Measurements from ENCODE around the gene BRD9.
"Not testable (repeated sequence)": the region's sequence is repeated elsewhere in the genome, so short reads cannot be mapped to it uniquely, and the experiment has no call there.

BRD9 gene

DNA sequence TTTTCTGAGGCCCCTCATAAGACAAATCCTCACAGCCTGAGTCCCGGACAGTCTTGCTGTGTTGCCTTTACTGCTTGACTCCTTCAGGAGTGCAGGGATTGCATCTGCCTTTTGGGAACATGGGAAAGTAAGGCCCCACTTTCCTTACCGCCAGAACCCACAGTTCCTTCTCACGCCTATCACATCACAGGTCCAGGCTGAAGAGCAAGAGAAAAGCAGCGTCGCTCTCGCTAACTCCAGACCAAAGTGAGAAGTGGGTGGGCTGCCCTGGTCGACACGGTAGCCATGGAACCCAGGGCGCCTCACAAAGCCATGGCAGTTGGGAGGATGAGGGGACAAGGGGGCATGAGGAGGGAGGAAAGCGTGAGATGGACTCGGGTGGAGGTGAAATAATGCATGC, 33.9 kb downstream of the BRD9 start:
- TF ChIP-seq POLR2A (IDR thresholded peaks at IDR 0.05; ENCODE audit: low read depth, low read length): no peak
- no peak for DNase-seq (ENCODE audit: insufficient read length, low spot score)
- no peak for FAIRE-seq

- FAIRE-seq: no peak
- no peak for DNase-seq (ENCODE audit: insufficient read length, low spot score)
- TF ChIP-seq POLR2A (IDR thresholded peaks at IDR 0.05; ENCODE audit: low read depth, low read length): no peak
Observed at GRCh38 chr5:856531-857425, 35.8 kb downstream of the BRD9 start.

DNA sequence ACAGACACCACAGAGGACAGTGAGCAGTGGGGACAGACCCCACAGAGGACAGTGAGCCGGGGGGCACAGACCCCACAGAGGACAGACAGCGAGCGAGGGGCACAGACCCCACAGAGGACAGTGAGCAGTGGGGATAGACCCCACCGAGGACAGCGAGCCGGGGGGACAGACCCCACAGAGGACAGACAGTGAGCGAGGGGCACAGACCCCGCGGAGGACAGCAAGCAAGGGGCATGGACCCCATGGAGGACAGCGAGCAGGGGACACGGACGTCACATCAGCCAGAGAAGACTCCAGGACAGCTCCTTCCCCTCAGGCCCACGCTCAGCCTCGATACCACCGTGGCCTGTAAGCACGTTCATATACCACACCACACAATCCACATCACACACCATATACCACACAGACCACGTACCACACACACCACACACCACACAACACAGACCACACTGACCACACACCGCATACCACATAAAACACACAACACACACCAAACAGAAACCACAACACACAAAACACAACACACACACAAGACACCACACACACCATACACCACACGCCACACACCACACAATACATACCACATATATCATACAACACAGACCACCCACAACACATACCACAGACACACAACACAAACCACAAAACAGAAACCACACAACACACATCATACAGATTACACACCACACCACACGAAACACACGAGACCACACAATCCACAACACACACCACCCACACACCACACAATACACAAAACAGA, 36.6 kb downstream of the BRD9 start:
- no peak for TF ChIP-seq POLR2A (IDR thresholded peaks at IDR 0.05; ENCODE audit: low read depth, low read length)
- FAIRE-seq: no peak
- no peak for DNase-seq (ENCODE audit: insufficient read length, low spot score)

DNA sequence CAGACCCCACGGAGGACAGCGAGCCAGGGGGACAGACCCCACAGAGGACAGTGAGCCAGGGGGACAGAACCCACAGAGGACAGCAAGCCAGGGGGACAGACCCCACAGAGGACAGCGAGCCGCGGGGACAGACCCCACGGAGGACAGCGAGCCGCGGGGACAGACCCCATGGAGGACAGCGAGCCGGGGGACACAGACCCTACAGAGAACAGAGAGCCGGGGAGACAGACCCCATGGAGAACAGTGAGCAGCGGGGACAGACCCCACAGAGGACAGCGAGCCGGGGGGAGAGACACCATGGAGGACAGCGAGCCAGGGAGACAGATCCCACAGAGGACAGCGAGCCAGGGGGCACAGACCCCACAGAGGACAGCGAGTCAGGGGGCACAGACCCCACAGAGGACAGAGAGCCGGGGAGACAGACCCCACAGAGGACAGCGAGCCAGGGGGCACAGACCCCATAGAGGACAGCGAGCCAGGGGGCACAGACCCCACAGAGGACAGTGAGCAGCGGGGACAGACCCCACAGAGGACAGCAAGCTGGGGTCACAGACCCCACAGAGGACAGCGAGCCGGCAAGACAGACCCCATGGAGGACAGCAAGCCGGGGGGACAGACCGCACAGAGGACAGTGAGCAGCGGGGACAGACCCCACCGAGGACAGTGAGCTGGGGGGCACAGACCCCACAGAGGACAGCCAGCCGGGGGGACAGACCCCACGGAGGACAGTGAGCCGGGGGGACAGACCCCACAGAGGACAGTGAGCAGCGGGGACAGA, 37.4 kb downstream of the BRD9 start:
- TF ChIP-seq POLR2A (IDR thresholded peaks at IDR 0.05; ENCODE audit: low read depth, low read length): no peak
- DNase-seq (ENCODE audit: insufficient read length, low spot score): no peak
- no peak for FAIRE-seq

DNA sequence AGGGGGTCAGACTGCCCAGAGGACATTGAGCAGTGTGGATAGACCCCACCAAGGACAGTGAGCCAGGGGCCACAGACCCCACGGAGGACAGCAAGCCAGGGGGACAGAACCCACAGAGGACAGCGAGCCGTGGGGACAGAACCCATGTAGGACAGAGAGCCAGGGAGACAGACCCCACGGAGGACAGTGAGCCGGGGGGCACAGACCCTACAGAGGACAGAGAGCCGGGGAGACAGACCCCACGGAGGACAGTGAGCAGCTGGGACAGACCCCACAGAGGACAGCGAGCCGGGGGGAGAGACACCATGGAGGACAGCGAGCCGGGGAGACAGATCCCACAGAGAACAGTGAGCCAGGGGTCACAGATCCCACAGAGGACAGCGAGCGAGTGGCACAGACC, 38.4 kb downstream of the BRD9 start:
- DNase-seq (ENCODE audit: insufficient read length, low spot score) (no peak), FAIRE-seq (no peak)
- TF ChIP-seq POLR2A (IDR thresholded peaks at IDR 0.05; ENCODE audit: low read depth, low read length): no peak

DNA sequence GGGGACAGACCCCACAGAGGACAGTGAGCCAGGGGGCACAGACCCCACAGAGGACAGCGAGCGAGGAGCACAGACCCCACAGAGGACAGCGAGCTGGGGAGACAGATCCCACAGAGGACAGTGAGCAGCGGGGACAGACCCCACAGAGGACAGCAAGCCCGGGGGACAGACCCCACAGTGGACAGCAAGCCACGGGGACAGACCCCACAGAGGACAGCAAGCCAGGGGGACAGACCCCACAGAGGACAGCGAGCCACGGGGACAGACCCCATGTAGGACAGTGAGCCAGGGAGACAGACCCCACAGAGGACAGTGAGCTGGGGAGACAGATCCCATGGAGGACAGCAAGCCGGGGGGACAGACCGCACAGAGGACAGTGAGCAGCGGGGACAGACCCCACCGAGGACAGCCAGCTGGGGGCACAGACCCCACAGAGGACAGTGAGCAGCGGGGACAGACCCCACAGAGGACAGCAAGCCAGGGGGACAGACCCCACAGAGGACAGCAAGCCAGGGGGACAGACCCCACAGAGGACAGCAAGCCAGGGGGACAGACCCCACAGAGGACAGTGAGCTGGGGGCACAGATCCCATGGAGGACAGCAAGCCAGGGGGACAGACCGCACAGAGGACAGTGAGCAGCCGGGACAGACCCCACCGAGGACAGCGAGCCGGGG, 39.0 kb downstream of the BRD9 start:
- FAIRE-seq; DNase-seq (ENCODE audit: insufficient read length, low spot score): not testable (repeated sequence)

DNA sequence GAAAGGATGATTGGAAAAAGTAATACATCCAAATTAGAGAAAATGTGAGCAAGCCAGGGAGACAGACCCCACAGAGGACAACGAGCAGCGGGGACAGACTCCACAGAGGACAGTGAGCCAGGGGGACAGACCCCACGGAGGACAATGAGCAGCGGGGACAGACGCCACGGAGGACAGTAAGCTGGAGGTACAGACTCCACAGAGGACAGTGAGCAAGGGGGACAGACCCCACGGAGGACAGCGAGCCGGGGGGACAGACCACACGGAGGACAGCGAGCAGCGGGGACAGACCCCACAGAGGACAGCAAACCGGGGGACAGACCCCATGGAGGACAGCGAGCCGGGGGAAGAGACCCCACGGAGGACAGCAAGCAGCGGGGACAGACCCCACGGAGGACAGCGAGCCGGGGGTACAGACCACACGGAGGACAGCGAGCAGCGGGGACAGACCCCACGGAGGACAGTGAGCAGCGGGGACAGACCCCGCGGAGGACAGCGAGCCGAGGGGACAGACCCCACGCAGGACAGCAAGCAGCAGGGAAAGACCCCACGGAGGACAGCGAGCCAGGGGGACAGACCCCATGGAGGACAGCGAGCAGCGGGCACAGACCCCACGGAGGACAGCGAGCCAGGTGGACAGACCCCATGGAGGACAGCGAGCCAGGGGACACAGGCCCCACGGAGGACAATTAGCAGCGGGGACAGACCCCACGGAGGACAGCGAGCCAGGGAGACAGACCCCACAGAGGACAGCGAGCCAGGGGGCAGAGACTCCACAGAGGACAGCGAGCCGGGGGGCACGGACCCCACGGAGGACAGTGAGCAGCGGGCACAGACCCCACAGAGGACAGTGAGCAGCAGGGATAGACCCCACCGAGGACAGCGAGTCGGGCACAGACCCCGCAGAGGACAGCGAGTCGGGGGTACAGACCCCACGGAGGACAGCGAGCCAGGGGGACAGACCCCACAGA, 39.9 kb downstream of the BRD9 start:
- no peak for TF ChIP-seq POLR2A (IDR thresholded peaks at IDR 0.05; ENCODE audit: low read depth, low read length)
- no peak for FAIRE-seq

DNA sequence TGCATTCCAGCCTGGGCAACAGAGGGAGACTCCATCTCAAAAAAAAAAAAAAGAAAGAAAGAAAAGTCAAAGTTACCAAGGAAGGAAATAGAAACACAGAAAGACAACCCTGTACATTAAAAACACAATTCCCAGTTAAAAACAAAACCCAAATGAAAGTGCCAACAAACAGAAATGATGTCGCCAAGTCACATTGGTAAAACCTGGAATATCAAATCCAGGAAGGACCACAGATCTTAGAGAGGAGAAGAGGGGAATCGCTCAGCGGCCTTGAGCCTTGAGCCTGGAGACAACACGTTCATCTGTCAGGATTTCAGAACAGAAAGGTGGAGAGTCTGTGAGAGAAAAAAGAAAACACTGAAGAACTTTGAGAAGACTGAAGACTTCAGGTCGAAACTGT, 40.6 kb downstream of the BRD9 start:
- no peak for TF ChIP-seq POLR2A (IDR thresholded peaks at IDR 0.05; ENCODE audit: low read depth, low read length)
- no peak for DNase-seq (ENCODE audit: insufficient read length, low spot score)
- no peak for FAIRE-seq

More for the DNA sequence above, 39.9 kb downstream of the BRD9 start:
- no peak for DNase-seq (ENCODE audit: insufficient read length, low spot score)

- TF ChIP-seq POLR2A (IDR thresholded peaks at IDR 0.05; ENCODE audit: low read depth, low read length): no peak
- DNase-seq (ENCODE audit: insufficient read length, low spot score): no peak
- FAIRE-seq: no peak
Observed at GRCh38 chr5:851553-851952, 41.0 kb downstream of the BRD9 start.

GRCh38 chr5:851076-851475, 41.5 kb downstream of the BRD9 start:
- no peak for FAIRE-seq
- no peak for TF ChIP-seq POLR2A (IDR thresholded peaks at IDR 0.05; ENCODE audit: low read depth, low read length)
- DNase-seq (ENCODE audit: insufficient read length, low spot score): no peak

DNA sequence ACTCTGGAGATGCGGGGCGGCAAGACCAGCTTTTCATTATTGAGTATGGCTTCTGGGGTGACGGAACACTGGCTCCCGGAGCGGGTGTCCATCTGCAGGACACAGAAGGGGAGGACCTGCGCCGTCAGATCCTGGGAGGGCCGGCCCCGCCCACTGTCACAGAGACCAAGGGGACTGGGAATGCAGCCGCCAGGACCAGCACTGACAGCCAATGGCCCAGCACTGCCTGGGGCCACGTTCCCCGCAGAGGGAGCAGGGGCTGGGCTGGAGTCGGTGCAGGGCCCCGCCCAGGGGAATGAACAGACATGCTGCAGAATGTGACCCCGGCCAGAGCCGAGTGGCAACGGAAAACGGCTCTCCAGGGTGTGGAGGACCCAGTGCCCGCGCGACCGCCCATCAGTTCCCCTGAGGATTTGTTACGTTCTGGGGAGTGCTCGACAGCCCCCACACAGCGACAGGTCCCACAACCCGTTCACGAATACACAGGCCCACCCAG, 42.0 kb downstream of the BRD9 start, which contains the start of gene ZDHHC11:
TSS of gene ZDHHC11 (minus strand) at position 476 of the 496 bp plus-strand sequence. CDS start at position 92, 384 bp downstream.
- DNase-seq (ENCODE audit: insufficient read length, low spot score) (no peak), FAIRE-seq (no peak)
- no peak for TF ChIP-seq POLR2A (IDR thresholded peaks at IDR 0.05; ENCODE audit: low read depth, low read length)

- DNase-seq (ENCODE audit: insufficient read length, low spot score): no peak
- TF ChIP-seq POLR2A (IDR thresholded peaks at IDR 0.05; ENCODE audit: low read depth, low read length): no peak
- FAIRE-seq: no peak
Observed at GRCh38 chr5:849651-850301, 42.8 kb downstream of the BRD9 start.

Measured in H54 (cell line).